ENCODE data around the gene TUBA4B.

GRCh38 chr2:219205165-219205538 is 47.9 kb upstream of the TUBA4B start:
- TF ChIP-seq POLR2AphosphoS5 (IDR thresholded peaks at IDR 0.05; ENCODE audit: low read depth, low read length), result no peak
- no peak for TF ChIP-seq CTCF (IDR thresholded peaks at IDR 0.05)
- TF ChIP-seq, protein P1, sequence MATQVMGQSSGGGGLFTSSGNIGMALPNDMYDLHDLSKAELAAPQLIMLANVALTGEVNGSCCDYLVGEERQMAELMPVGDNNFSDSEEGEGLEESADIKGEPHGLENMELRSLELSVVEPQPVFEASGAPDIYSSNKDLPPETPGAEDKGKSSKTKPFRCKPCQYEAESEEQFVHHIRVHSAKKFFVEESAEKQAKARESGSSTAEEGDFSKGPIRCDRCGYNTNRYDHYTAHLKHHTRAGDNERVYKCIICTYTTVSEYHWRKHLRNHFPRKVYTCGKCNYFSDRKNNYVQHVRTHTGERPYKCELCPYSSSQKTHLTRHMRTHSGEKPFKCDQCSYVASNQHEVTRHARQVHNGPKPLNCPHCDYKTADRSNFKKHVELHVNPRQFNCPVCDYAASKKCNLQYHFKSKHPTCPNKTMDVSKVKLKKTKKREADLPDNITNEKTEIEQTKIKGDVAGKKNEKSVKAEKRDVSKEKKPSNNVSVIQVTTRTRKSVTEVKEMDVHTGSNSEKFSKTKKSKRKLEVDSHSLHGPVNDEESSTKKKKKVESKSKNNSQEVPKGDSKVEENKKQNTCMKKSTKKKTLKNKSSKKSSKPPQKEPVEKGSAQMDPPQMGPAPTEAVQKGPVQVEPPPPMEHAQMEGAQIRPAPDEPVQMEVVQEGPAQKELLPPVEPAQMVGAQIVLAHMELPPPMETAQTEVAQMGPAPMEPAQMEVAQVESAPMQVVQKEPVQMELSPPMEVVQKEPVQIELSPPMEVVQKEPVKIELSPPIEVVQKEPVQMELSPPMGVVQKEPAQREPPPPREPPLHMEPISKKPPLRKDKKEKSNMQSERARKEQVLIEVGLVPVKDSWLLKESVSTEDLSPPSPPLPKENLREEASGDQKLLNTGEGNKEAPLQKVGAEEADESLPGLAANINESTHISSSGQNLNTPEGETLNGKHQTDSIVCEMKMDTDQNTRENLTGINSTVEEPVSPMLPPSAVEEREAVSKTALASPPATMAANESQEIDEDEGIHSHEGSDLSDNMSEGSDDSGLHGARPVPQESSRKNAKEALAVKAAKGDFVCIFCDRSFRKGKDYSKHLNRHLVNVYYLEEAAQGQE (IDR thresholded peaks at IDR 0.05; ENCODE audit: insufficient read depth in 1 of 2, low read depth in 2 of 2, low read length in 1 of 2), result no peak
- TF ChIP-seq TCF7L2 (IDR thresholded peaks at IDR 0.05; ENCODE audit: low read depth, low read length), result no peak
- TF ChIP-seq SIN3A (IDR thresholded peaks at IDR 0.05; ENCODE audit: borderline replicate concordance, insufficient read depth, low read depth, low read length), result no peak

Measured in Panc1 (cell line).